Activated T-helper 1 cell treated with anti-CD3 and anti-CD28 coated beads, Interleukin-2, amount 50 U/mL, for 16 hours (primary cell): Measurements from ENCODE around the gene CCNG2.

ENCODE experiments used
- DNase-seq, 2 donors: peaks; one replicate each; pipeline ENCODE4 v3.0.0-alpha.2; 2020; ENCODE audit warnings: low read depth in 1 of 2, low spot score in 1 of 2

The CCNG2 gene

DNA sequence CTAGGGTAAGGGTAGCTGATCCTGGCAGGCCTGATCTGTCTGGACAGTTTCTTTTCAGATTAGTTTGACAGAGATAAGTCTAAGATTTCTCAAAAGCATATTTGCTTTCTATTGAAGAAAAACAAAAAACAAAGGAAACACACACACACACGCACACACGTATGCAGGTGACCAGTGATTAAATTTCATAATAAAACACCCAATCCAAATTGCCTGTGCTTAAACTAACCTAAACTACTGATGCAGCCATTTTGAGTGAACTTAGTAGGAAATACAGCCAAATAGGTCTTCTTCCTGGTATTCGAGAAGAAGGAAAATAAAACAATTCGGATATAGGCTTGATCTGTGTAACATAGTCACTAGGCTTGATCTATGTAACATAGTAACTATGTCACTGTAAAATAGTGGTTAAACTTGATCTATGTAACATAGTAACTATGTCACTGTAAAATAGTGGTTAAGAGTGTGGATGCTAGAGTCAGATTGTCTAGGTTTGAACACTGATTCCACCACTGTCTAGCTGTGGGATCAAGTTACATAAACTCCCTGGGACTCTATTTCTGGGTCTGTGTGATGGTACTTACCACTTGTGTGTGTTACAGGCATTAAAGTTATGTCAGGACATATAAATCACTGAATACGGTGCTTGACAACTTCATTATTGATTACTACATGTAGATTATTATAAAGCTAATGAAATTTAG lies 9.8 kb upstream of the CCNG2 start:
- DNase-seq = no peak

DNA sequence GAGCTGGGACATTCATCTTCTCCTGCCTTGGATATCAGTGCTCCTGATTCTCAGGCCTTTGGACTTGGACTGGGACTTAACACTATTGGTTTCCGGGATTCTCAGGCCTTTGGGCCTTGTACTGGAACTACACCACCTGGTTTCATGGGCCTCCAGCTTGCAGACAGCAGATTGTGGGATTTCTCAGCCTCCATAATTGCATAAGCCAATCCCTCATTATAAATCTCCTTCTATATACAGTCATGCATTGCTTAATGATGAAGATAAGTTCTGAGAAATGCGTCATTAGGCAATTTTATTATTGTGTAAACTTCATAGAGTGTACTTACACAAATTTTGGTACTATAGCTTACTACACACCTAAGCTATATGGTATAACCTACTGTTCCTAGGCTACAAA lies 8.9 kb upstream of the CCNG2 start:
- DNase-seq = no peak

- DNase-seq = no peak
Measured at GRCh38 chr4:77149789-77150188, 7.2 kb upstream of the CCNG2 start.

DNA sequence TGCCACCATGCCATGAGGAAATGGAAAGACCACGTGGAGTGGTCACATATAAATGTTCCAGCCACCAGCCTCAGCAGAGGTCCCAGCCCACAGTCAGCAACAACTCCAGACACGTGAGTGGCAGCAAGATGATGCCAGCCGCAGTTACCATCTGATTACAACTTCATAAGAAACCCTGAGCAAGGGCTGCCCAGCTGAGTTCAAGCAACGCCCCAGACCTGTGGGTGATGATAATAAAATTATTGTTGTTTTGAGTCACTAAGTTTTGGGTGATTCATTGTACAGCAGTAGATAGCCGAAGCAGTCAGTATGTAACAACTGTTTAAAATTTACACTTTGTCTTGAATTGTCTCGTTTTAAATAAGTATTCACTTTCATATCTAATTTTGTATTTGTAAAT lies 5.8 kb upstream of the CCNG2 start:
- DNase-seq = no peak

- no peak for DNase-seq
Measured at GRCh38 chr4:77152421-77152820, 4.6 kb upstream of the CCNG2 start.

GRCh38 chr4:77153006-77153405 lies 4.0 kb upstream of the CCNG2 start:
- no peak for DNase-seq

DNA sequence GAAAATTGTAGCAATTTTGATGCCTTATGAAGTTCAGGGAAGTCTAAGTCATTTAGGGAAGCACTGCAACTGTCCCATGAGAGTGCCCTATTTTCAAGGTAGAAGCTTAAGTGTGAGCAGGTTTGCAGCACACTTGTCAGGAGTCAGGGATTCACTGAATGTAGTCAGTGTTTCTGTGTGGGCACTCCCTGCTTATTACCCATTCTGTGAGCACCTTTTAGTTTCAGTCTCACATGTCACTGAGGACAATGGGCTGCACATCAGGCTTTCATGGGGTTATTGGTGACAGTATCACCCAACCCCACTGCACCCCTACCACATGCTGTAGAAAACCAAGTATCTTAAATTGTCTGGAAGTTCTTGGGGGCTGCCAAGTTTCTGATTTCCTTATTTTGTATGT lies 2.9 kb upstream of the CCNG2 start:
- no peak for DNase-seq

GRCh38 chr4:77154761-77155499 lies 2.1 kb upstream of the CCNG2 start:
- no peak for DNase-seq

- DNase-seq = no peak
Measured at GRCh38 chr4:77155631-77156452, 1.2 kb upstream of the CCNG2 start.

GRCh38 chr4:77156533-77156911 lies 485 bp upstream of the CCNG2 start:
- DNase-seq = peak; percentile 91

DNA sequence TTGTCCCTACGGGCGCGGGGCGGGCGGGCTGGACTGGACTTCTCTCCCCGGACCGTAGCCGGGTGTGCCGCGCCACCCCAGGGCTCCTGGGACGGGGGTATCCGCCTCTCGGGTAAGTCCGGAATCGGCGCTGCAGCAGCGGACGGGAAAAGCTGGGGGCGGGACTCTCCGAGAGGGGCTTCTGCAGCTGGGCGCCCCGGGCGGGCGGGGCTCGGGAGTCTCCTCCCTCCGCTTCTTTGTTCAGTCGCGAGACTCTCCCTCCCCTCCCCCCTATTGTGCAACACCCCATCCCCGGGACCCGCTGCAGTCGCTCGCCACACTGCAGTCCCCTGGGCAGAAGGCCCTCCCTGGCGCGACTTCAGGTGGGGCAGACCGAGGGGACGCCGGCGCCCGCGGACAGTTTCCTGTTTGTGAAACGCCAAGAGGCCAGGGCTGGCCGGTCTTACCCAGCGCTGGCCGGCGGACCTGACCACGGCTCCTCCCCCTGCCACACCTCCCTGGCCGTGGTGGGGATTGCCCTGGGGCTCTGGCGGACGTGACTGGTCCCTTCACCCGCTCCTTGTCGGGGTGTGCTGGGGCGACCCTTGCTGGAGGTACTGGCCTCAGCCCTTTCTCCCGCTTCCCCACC lies 966 bp downstream of the CCNG2 start:
- peak; percentile 23 to 56 for DNase-seq

DNA sequence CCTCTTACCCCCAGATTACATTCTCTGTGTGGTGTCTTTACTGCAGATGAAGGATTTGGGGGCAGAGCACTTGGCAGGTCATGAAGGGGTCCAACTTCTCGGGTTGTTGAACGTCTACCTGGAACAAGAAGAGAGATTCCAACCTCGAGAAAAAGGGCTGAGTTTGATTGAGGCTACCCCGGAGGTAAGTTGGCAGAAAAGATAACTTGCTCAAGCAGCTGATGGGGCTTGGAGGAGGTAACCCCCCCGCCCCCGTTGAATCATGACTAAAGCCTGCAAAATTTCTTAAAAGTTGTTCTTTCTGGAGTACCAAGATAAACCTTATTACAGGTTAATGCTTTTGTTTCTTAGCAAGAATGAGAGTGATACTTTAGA lies 1.5 kb downstream of the CCNG2 start:
- DNase-seq = no peak

DNA sequence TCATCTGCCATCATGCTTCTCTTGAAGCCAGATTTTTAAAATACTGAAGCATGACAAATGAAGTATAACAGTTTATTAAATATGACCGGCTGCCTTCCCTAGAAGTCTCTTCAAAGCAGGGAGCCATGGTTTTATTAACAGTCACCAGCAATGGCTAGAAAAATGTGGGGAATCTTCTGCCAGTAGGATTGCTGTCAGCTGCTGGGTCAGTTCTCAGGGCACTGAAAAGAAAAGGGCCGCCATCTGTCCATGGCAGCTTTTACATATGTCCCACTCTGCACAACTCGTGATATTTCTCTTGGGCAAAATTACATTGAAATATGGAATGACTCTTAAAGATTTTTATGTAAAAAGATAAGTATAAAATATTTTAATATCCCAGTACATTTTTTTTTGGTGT lies 2.8 kb downstream of the CCNG2 start:
- no peak for DNase-seq

GRCh38 chr4:77163641-77164040 lies 6.6 kb downstream of the CCNG2 start:
- no peak for DNase-seq

DNA sequence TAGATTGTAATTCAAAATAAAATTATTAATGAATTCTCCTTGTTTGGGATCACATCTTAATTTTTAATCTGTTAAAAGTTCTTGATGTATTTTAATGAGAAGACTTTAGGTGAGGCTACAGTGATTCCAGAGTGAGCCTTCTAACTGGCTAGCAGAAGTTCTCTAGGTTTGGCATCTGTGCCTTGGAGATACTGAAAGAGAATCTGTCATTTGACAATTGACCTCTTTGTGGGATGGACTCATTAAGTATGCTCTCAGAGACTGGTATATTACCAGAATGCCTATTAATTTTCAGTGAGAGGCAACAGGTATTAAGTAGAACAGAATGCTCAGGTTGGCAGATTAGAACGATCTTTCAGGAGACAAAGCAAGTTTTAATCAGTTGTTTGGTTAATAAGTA lies 10.2 kb downstream of the CCNG2 start:
- no peak for DNase-seq

- no peak for DNase-seq
Measured at GRCh38 chr4:77167866-77168265, 10.9 kb downstream of the CCNG2 start.

DNA sequence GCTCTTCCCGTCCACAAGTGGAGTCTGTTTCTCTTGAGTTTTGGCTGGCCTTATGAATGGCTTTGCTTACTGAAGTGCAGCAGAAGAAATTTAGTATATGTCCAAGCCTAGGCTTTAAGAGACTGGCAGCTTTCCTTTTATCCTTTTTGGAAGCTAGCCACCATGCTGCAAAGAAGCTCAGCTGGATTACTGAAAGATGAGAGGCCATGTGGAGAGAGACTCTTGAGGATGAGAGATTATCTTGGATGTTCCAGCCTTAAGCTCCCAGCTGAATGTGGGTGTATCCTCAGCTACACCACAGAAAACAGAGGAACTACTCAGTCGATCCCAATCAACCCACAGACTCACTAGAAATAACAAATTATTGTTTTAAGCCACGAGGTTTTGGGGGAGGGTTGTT lies 12.5 kb downstream of the CCNG2 start:
- DNase-seq = no peak

GRCh38 chr4:77170926-77171325 lies 13.9 kb downstream of the CCNG2 start:
- no peak for DNase-seq

- no peak for DNase-seq
Measured at GRCh38 chr4:77172336-77172735, 15.3 kb downstream of the CCNG2 start.

GRCh38 chr4:77174426-77174825 lies 17.4 kb downstream of the CCNG2 start:
- DNase-seq = no peak

DNA sequence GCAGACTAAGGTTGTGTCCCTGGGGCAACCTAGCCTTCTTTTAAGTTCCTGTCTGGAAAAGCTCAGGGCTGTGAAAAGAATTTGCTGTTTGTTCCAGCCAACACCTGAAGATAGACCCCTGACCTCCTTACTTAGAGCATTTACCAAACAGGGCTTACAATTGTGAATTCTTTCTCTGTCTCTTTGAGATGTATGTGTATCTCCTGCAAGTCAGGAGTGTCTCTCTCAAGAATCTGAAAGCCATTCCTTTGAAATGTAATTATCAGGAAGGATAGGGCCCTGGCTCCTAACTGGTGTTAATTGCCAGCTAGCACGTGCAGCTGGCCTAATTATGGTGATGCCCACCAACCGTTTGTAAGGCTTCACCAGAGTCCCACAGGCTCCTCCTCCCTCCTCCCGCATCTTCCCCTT lies 18.2 kb downstream of the CCNG2 start:
- DNase-seq = no peak

GRCh38 chr4:77176640-77177039 lies 19.6 kb downstream of the CCNG2 start:
- no peak for DNase-seq
